Middle frontal gyrus (tissue), 1 donor: Measurements from ENCODE around the gene SAMSN1.

ENCODE experiments used
- DNase-seq: peaks from one replicate; pipeline ENCODE4 v3.0.0-alpha.2; 2015; ENCODE audit warnings: low spot score; ENCODE audit errors: extremely low spot score

Gene SAMSN1

GRCh38 chr21:14545906-14546480 is at the start of gene SAMSN1:
TSS of gene SAMSN1 (minus strand) at chr21:14546315. CDS start at chr21:14546261, 54 bp downstream.
- DNase-seq, result no peak

GRCh38 chr21:14595449-14595848 is 49.3 kb upstream of the SAMSN1 start:
- DNase-seq, result no peak

GRCh38 chr21:14594967-14595366 is 48.9 kb upstream of the SAMSN1 start:
- DNase-seq, result no peak

- DNase-seq, result no peak
These were observed 47.1 kb upstream of the SAMSN1 start for GRCh38 chr21:14593230-14593629.

GRCh38 chr21:14592296-14593000 is 46.3 kb upstream of the SAMSN1 start:
- DNase-seq, result no peak

- no peak for DNase-seq
These were observed 45.8 kb upstream of the SAMSN1 start for GRCh38 chr21:14591882-14592281.

GRCh38 chr21:14591377-14591776 is 45.3 kb upstream of the SAMSN1 start:
- no peak for DNase-seq

- no peak for DNase-seq
These were observed 43.9 kb upstream of the SAMSN1 start for GRCh38 chr21:14589855-14590563.

- DNase-seq, result no peak
These were observed 41.2 kb upstream of the SAMSN1 start for GRCh38 chr21:14587266-14587665.

GRCh38 chr21:14585122-14585521 is 39.0 kb upstream of the SAMSN1 start:
- DNase-seq, result no peak

GRCh38 chr21:14584357-14585095 is 38.4 kb upstream of the SAMSN1 start:
- no peak for DNase-seq

GRCh38 chr21:14583629-14584255 is 37.6 kb upstream of the SAMSN1 start:
- DNase-seq, result no peak

- DNase-seq, result no peak
These were observed 37.0 kb upstream of the SAMSN1 start for GRCh38 chr21:14582934-14583628.

GRCh38 chr21:14581902-14582457 is 35.9 kb upstream of the SAMSN1 start:
- no peak for DNase-seq

GRCh38 chr21:14573244-14573643 is 27.1 kb upstream of the SAMSN1 start:
- DNase-seq, result no peak

- no peak for DNase-seq
These were observed 26.2 kb upstream of the SAMSN1 start for GRCh38 chr21:14572204-14572780.

GRCh38 chr21:14569868-14570267 is 23.8 kb upstream of the SAMSN1 start:
- DNase-seq, result no peak

GRCh38 chr21:14569026-14569621 is 23.0 kb upstream of the SAMSN1 start:
- no peak for DNase-seq
